Measurements from ENCODE around the gene ATP13A3. TPM values are rescaled to one million over a fixed set of nuclear protein-coding genes. Genes with fewer than 3 reads are reported as not detected.
A peak's percentile ranks its signal among the peaks of the same experiment; 100 is the strongest.

The ATP13A3 gene
- total RNA-seq, 5 donors from 2014 or later (not counting 1 experiment from before 2014, with no cell fraction given): 48.1 to 71.7 (median 52.0) TPM

- peaks cover 9 to 41% of the 10 kb centered on the region in 2 experiments for H3K4me1 ChIP-seq (ENCODE audit: control insufficient read depth in 1 of 2, extremely low read depth in 1 of 2, insufficient read depth in 2 of 2, low read length in 2 of 2)
- no peaks in the 10 kb centered on the region for H3K36me3 ChIP-seq (ENCODE audit: control insufficient read depth in 2 of 2, extremely low read depth in 1 of 2, insufficient read depth in 1 of 2, low read length in 1 of 2)
- WGBS (ENCODE audit: insufficient coverage): 82% methylated on average over 11 of the region's 15 CpGs
- H3K4me3 ChIP-seq (ENCODE audit: control insufficient read depth in 1 of 2, extremely low read depth in 1 of 2, low read length in 1 of 2): no peak overlapping the region
- ATAC-seq (replicated peaks in 1 of 4) (no peak), DNase-seq (no peak)
- Mint-ChIP-seq H3K4me1 (peaks cover 45 to 54% (median 49%) of the 10 kb centered on the region in 3 donors), H3K9me3 (no peaks in the 10 kb centered on the region), H3K36me3 (no peaks in the 10 kb centered on the region), H3K27ac (no peak overlapping the region), H3K27me3 (peaks cover 0 to 19% of the 10 kb centered on the region in 2 donors), H3K4me3 (peak overlapping the region in 1 of 3 donors; percentile 95)
- POLR2A ChIA-PET: no interaction called here
- H3K9me3 ChIP-seq: no peaks in the 10 kb centered on the region
- peaks cover 0 to 18% of the 10 kb centered on the region in 2 experiments for H3K27me3 ChIP-seq (replicated peaks in 1 of 2; ENCODE audit: control insufficient read depth in 2 of 2, extremely low read depth in 1 of 2, insufficient read depth in 2 of 2, low read length in 1 of 2)
- H3K27ac ChIP-seq (ENCODE audit: low read length): no peak overlapping the region
- CTCF ChIA-PET: interaction anchor here (0.6 to 3.0 kb wide), 4 partner anchors 53 to 793 kb away, joined by 3 to 10 read pairs (median 4); no protein-coding TSS in a partner anchor
Observed at GRCh38 chr3:194399874-194400411, 86.9 kb downstream of the ATP13A3 start.

- Mint-ChIP-seq H3K36me3 (no peaks in the 10 kb centered on the region), H3K9me3 (no peaks in the 10 kb centered on the region), H3K27me3 (peaks cover 0 to 19% of the 10 kb centered on the region in 2 donors), H3K27ac (peak within 1 kb of the TSS; percentile 86 to 94), H3K4me3 (peak within 1 kb of the TSS; percentile 82 to 95 (median 88)), H3K4me1 (peaks cover 46 to 57% (median 55%) of the 10 kb centered on the region in 3 donors)
- DNase-seq (no peak), ATAC-seq (replicated peaks in 1 of 4) (no peak)
- CTCF ChIA-PET: interaction anchor here (0.6 to 3.0 kb wide), 4 partner anchors 52 to 82 kb away, joined by 3 to 10 read pairs (median 4); no protein-coding TSS in a partner anchor
- WGBS (ENCODE audit: insufficient coverage): 88% methylated on average over 1 of the region's 2 CpGs
- H3K36me3 ChIP-seq (ENCODE audit: control insufficient read depth in 2 of 2, extremely low read depth in 1 of 2, insufficient read depth in 1 of 2, low read length in 1 of 2): no peaks in the 10 kb centered on the region
- H3K27ac ChIP-seq (ENCODE audit: low read length): peak within 1 kb of the TSS; percentile 19
- H3K9me3 ChIP-seq: no peaks in the 10 kb centered on the region
- H3K4me1 ChIP-seq (ENCODE audit: control insufficient read depth in 1 of 2, extremely low read depth in 1 of 2, insufficient read depth in 2 of 2, low read length in 2 of 2): peaks cover 9 to 44% of the 10 kb centered on the region in 2 experiments
- POLR2A ChIA-PET: no interaction called here
- H3K27me3 ChIP-seq (replicated peaks in 1 of 2; ENCODE audit: control insufficient read depth in 2 of 2, extremely low read depth in 1 of 2, insufficient read depth in 2 of 2, low read length in 1 of 2): peaks cover 0 to 20% of the 10 kb centered on the region in 2 experiments
- peak within 1 kb of the TSS; percentile 55 to 79 for H3K4me3 ChIP-seq (ENCODE audit: control insufficient read depth in 1 of 2, extremely low read depth in 1 of 2, low read length in 1 of 2)
Observed at GRCh38 chr3:194399166-194399565, 87.6 kb downstream of the ATP13A3 start, which contains the start of gene GP5. GP5 (minus strand) TSS chr3:194399266; CDS start chr3:194398282, 984 bp downstream.

- H3K36me3 Mint-ChIP-seq: no peaks in the 10 kb centered on the region
- 2% methylated on average over 36 of the region's 38 CpGs for WGBS (ENCODE audit: insufficient coverage)
- ATAC-seq (replicated peaks in 1 of 4): peak; percentile 13 to 64 (median 56)
- H3K4me3 Mint-ChIP-seq: peak overlapping the region; percentile 82 to 95 (median 88)
- H3K4me1 Mint-ChIP-seq: peaks cover 45 to 56% (median 55%) of the 10 kb centered on the region in 3 donors
- Histone ChIP-seq H3K9me3 (no peaks in the 10 kb centered on the region), H3K4me1 (ENCODE audit: control insufficient read depth in 1 of 2, extremely low read depth in 1 of 2, insufficient read depth in 2 of 2, low read length in 2 of 2) (peaks cover 9 to 44% of the 10 kb centered on the region in 2 experiments), H3K4me3 (ENCODE audit: control insufficient read depth in 1 of 2, extremely low read depth in 1 of 2, low read length in 1 of 2) (peak overlapping the region; percentile 55 to 79), H3K27me3 (replicated peaks in 1 of 2; ENCODE audit: control insufficient read depth in 2 of 2, extremely low read depth in 1 of 2, insufficient read depth in 2 of 2, low read length in 1 of 2) (peaks cover 0 to 20% of the 10 kb centered on the region in 2 experiments), H3K36me3 (ENCODE audit: control insufficient read depth in 2 of 2, extremely low read depth in 1 of 2, insufficient read depth in 1 of 2, low read length in 1 of 2) (no peaks in the 10 kb centered on the region), H3K27ac (ENCODE audit: low read length) (peak overlapping the region; percentile 47)
- POLR2A ChIA-PET: interaction anchor here in 1 of 2 donors (0.6 kb wide), 2 partner anchors 15 to 117 kb away, joined by 5 to 6 read pairs; no protein-coding TSS in a partner anchor
- DNase-seq: peak in 27 of 35 experiments; percentile 10 to 60 (median 27)
- H3K27ac Mint-ChIP-seq: peak overlapping the region; percentile 86 to 94
- CTCF ChIA-PET: interaction anchor here (0.7 to 3.0 kb wide), 4 partner anchors 10 to 54 kb away, joined by 3 to 10 read pairs (median 4); no protein-coding TSS in a partner anchor
- H3K27me3 Mint-ChIP-seq: peaks cover 0 to 19% of the 10 kb centered on the region in 2 donors
- H3K9me3 Mint-ChIP-seq: no peaks in the 10 kb centered on the region
Observed at GRCh38 chr3:194397757-194398312, 89.0 kb downstream of the ATP13A3 start.

GRCh38 chr3:194396859-194397756 lies 89.7 kb downstream of the ATP13A3 start:
- ATAC-seq (replicated peaks in 1 of 4): peak; percentile 56 to 64 (median 61)
- Mint-ChIP-seq H3K36me3 (no peaks in the 10 kb centered on the region), H3K9me3 (no peaks in the 10 kb centered on the region), H3K27ac (peak overlapping the region; percentile 86 to 94), H3K27me3 (peaks cover 0 to 19% of the 10 kb centered on the region in 2 donors), H3K4me3 (peak overlapping the region; percentile 82 to 95 (median 88)), H3K4me1 (peaks cover 45 to 56% (median 55%) of the 10 kb centered on the region in 3 donors)
- Histone ChIP-seq H3K27me3 (replicated peaks in 1 of 2; ENCODE audit: control insufficient read depth in 2 of 2, extremely low read depth in 1 of 2, insufficient read depth in 2 of 2, low read length in 1 of 2) (peaks cover 0 to 20% of the 10 kb centered on the region in 2 experiments), H3K4me1 (ENCODE audit: control insufficient read depth in 1 of 2, extremely low read depth in 1 of 2, insufficient read depth in 2 of 2, low read length in 2 of 2) (peaks cover 9 to 44% of the 10 kb centered on the region in 2 experiments), H3K4me3 (ENCODE audit: control insufficient read depth in 1 of 2, extremely low read depth in 1 of 2, low read length in 1 of 2) (peak overlapping the region; percentile 55 to 79), H3K27ac (ENCODE audit: low read length) (peak overlapping the region; percentile 47), H3K9me3 (no peaks in the 10 kb centered on the region), H3K36me3 (ENCODE audit: control insufficient read depth in 2 of 2, extremely low read depth in 1 of 2, insufficient read depth in 1 of 2, low read length in 1 of 2) (no peaks in the 10 kb centered on the region)
- DNase-seq: peak; percentile 5 to 67 (median 44)
- 2% methylated on average over 73 of the region's 73 CpGs for WGBS (ENCODE audit: insufficient coverage)
- ChIA-PET CTCF (interaction anchor here (0.6 to 3.0 kb wide), 6 partner anchors 10 to 63 kb away, joined by 3 to 10 read pairs (median 6); no protein-coding TSS in a partner anchor), POLR2A (no interaction called here)

GRCh38 chr3:194396539-194396858 lies 90.3 kb downstream of the ATP13A3 start:
- Histone ChIP-seq H3K4me1 (ENCODE audit: control insufficient read depth in 1 of 2, extremely low read depth in 1 of 2, insufficient read depth in 2 of 2, low read length in 2 of 2) (peaks cover 9 to 44% of the 10 kb centered on the region in 2 experiments), H3K9me3 (no peaks in the 10 kb centered on the region), H3K27me3 (replicated peaks in 1 of 2; ENCODE audit: control insufficient read depth in 2 of 2, extremely low read depth in 1 of 2, insufficient read depth in 2 of 2, low read length in 1 of 2) (peaks cover 0 to 20% of the 10 kb centered on the region in 2 experiments), H3K4me3 (ENCODE audit: control insufficient read depth in 1 of 2, extremely low read depth in 1 of 2, low read length in 1 of 2) (peak overlapping the region; percentile 55 to 79), H3K36me3 (ENCODE audit: control insufficient read depth in 2 of 2, extremely low read depth in 1 of 2, insufficient read depth in 1 of 2, low read length in 1 of 2) (no peaks in the 10 kb centered on the region), H3K27ac (ENCODE audit: low read length) (peak overlapping the region; percentile 41)
- Mint-ChIP-seq H3K4me1 (peaks cover 45 to 56% (median 55%) of the 10 kb centered on the region in 3 donors), H3K27ac (peak overlapping the region; percentile 84 to 88), H3K27me3 (peaks cover 0 to 19% of the 10 kb centered on the region in 2 donors), H3K4me3 (peak overlapping the region; percentile 74 to 95 (median 77)), H3K9me3 (no peaks in the 10 kb centered on the region), H3K36me3 (no peaks in the 10 kb centered on the region)
- ChIA-PET CTCF (interaction anchor here (0.6 to 1.8 kb wide), 4 partner anchors 11 to 63 kb away, joined by 3 to 10 read pairs (median 6); no protein-coding TSS in a partner anchor), POLR2A (no interaction called here)
- no peak for DNase-seq
- ATAC-seq (replicated peaks in 1 of 4): no peak
- WGBS (ENCODE audit: insufficient coverage): 12% methylated on average over 12 of the region's 13 CpGs

Measured in T-cell (primary cell).